HG03457 (cell line): ENCODE results near the gene ENDOU.

Experiments used
- ATAC-seq: cut with Tn5 transposase; IDR thresholded peaks from one replicate; pipeline ENCODE4 v1.9.1; 2021; ENCODE audit warnings: moderate number of reproducible peaks; ENCODE audit not compliant: unreplicated experiment

Gene ENDOU

GRCh38 chr12:47744778-47745436 is 19.6 kb upstream of the ENDOU start:
- ATAC-seq: no peak

GRCh38 chr12:47744005-47744651 is 18.8 kb upstream of the ENDOU start:
- no peak for ATAC-seq

GRCh38 chr12:47743311-47743860 is 18.1 kb upstream of the ENDOU start:
- no peak for ATAC-seq

DNA sequence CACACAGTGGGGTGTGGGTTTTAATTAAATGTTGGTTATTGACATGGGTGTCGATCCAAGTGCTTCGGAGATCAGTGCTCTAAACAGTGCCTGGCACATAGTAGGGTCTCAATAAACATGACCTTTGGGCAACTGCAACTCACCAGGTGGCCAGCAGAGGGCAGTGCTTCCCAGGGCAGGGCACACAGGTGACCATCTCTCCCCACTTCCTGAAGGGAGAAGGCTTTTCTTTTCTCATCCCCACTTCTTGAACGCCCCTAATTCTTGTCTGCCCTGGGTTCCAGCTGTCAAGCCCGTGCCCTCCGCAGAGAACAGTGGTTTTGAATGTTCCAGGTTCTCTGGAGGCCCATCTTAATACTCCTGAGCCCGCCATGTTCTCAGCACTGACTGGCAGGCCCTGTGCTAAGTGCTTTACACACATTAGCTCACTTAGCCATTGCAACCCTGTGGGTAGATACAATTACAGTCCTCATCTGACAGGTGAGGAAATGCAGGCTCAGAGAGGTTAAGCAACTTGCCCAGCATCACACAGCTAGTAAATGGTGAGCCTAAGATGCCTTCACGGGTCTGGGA is 17.0 kb upstream of the ENDOU start:
- no peak for ATAC-seq

- ATAC-seq: no peak
These were observed 16.0 kb upstream of the ENDOU start for GRCh38 chr12:47741340-47741703.

DNA sequence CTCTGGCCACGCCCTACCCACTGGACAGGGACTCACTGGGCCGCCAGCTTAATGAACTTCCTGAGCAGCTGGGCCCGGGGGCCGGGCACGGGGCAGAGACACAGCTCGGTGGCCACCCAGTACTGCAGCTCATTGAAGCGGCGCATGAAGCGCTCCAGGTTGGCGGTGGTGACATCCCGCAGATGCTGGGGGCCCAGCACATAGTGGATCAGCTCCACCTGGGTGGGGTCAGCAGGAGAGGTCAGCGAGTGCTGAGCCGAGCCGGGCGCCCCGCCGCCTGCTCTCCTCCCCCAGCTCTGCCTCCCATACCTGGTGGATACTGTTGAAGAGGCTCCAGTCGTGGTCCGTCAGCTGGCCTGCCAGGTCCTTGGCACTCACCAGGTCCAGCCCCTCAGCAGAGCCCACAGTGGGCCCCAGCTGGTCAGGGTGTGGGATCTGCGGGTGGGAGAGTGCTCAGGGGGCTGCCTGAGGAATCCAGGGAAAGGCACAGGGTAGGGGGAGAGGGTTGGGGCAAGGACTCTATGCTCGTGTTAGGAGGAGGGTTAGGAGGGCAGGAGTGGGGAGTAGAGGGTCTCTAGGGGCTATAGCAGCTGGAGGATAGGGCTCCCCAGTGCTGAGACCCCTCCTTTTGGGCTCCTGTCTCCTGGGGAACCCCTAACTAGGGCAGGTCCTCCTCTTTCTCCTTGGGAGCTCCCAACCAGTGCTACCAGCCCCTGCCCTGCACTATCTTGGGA is 15.5 kb upstream of the ENDOU start:
- ATAC-seq: no peak

DNA sequence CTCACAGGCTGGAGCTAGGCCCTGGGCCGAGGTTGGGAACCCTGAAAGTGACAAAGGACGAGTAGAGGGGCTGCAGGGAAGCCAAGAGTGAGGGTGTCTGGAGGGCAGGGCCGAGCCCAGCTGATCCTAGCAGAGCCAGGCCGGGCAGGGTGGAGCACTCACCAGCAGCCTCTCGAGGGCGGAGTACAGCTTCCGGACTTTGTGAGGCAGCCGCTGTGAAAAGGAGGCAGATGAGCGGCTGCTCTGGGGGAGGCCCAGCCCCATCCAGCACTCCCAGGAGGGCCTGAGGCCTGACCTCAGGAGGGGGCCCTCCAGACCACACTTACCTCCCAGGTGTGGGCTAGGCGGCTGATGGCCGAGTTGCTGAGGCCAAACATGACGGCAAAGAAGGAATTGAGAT is 14.7 kb upstream of the ENDOU start:
- no peak for ATAC-seq

DNA sequence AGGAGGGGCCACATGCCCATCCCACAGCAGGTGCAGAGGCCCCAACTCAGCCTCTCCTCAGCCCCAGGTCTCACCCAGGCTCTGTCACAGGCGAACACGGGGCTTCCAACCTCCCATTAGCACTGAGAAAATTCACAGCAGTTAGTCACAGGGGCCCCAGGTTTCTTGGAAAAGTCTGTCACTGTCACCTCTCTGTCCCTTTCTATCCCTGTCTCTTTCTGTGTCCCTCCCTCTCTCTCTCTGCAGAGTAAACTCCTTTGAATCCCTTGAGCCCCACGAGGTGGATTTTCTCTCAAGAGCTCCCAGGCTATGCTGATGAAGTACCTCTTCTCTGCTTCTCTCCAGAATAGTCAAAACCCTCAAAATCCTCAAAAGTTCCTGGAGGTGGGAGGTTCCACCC is 14.0 kb upstream of the ENDOU start:
- ATAC-seq: no peak

- no peak for ATAC-seq
These were observed 12.8 kb upstream of the ENDOU start for GRCh38 chr12:47737936-47738594.

- ATAC-seq: no peak
These were observed 11.8 kb upstream of the ENDOU start for GRCh38 chr12:47736877-47737676.

GRCh38 chr12:47736216-47736615 is 10.9 kb upstream of the ENDOU start:
- no peak for ATAC-seq

DNA sequence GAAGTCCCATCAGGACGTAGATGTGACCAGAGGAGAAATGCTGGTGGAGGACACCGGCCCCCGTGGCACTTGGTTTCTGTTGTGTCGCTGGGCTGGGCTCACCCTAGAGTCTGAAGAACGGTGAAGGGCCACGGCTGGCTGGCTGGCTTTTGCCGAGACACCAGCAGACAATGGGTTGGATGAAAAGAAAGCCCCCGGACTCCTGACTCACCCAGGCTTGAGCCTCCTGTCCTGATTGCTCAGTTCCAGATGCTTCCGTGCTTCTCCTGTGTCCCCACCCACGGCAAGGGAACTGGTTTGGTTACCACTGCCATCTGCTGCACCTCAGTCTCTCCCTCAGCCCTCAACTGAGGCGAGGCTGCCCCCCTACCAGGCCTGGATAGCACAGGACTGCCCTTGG is 10.4 kb upstream of the ENDOU start:
- ATAC-seq: no peak

DNA sequence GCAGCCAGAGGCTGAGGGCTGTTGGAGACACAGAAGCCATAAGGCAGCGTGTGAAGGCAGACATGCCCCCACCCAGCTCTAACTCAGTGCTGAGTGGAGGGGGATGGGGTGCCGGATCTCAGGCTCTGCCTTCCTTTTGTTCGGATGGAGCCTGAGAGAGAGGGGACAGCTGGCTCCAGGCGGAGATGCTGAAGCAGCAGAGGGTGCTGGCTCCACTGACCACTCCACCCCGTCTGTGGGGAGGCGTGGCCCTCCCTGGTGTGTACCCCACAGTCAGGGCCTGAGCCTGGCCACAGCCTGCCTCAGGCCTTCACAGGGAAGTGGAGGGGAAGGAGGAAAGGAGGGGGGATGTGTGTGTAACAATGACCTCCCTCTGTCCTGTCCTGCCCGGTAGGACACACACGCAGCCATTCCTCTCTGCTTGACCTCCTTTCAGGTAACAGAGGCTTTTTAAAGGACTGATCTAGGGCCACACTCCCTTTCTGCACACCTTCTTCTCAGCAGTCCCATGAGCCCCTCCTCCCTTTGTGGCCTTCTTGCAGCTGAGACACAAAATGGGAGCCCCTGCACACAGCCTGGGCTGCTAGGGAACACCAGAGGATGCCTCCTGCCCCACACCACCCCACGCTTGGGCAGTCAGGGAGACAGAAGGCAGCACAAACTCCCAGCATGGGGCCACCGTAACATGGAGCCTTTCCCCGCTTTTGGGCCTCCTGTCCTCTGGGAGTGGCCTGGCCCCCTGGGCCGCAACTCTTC is 9.6 kb upstream of the ENDOU start:
- ATAC-seq: no peak

GRCh38 chr12:47733142-47733541 is 7.9 kb upstream of the ENDOU start:
- no peak for ATAC-seq

- ATAC-seq: no peak
These were observed 7.2 kb upstream of the ENDOU start for GRCh38 chr12:47732504-47732903.

DNA sequence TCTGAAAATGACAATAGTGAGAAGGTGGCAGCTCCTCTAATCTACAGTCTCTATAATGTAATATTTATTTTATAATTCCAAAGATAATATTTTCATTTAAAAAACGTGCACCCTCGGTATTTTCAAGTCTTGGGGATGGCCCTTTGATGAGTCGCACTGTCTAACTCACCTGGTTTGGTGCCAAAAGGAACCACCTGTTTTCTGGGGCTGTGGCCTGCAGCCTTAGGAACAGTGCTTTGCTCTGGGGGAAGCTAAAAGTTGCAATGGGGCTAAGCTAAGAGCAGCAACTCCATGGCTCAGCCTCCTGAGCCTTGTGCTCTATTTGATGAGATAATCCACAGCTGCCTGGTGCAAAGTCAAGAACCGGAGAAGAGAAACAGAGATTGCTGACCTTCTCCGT is 6.4 kb upstream of the ENDOU start:
- ATAC-seq: no peak

GRCh38 chr12:47730341-47730744 is 5.1 kb upstream of the ENDOU start:
- ATAC-seq: no peak

DNA sequence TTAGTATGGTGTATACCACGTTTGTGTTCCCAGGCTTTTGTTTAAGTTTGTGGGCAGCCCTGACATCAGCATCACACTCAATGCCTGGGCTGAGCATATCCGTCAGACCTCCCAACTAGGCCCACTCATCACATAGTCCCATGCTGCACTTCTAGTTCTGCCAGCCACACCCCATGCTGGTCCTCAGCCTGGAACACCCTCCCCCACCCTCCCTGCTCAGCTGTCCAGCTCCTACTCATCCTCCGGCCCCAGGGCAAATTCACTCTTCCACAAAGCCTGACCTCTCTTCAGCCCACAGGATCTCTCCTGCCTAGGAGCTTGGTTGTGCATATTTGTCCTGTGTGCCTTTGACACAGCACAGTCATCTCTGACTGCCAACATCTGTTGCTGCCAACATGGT is 3.9 kb upstream of the ENDOU start:
- ATAC-seq: no peak

- peak; percentile 60 for ATAC-seq
These were observed 603 bp upstream of the ENDOU start for GRCh38 chr12:47725893-47726292.
